PFSK-1 (cell line): ENCODE results near the gene ANKS4B.

ENCODE experiments used
- FOXP2 ChIP-seq: optimal IDR thresholded peaks from 2 replicates; pipeline ENCODE3; 2011; ENCODE audit warnings: borderline replicate concordance, control low read depth, inconsistent platforms; ENCODE audit not compliant: insufficient read depth; ENCODE audit errors: extremely low read length, extremely low read depth
- POLR2AphosphoS5 ChIP-seq: IDR thresholded peaks from 2 replicates; pipeline ENCODE4 v1.6.1; 2012; ENCODE audit warnings: low read depth, mild to moderate bottlenecking, control low read depth, low read length, moderate library complexity
- REST ChIP-seq, 2 experiments: IDR thresholded peaks; 2 replicates each; pipeline versions ENCODE4 v1.6.1 to v1.8.0; 2011 to 2012; ENCODE audit warnings: low read depth in 2 of 2, low read length in 2 of 2, control low read depth in 1 of 2, inconsistent platforms in 1 of 2, mild to moderate bottlenecking in 1 of 2, moderate library complexity in 1 of 2; ENCODE audit not compliant: insufficient read depth in 1 of 2
- SIN3A ChIP-seq: IDR thresholded peaks from 2 replicates; pipeline ENCODE4 v1.6.1; 2012; ENCODE audit warnings: mild to moderate bottlenecking, low read length, moderate library complexity, borderline replicate concordance; ENCODE audit not compliant: insufficient read depth
- TAF1 ChIP-seq: IDR thresholded peaks from 2 replicates; pipeline ENCODE4 v1.6.1; 2012; ENCODE audit warnings: low read length, control low read depth, borderline replicate concordance; ENCODE audit not compliant: insufficient read depth

GRCh38 chr16:21217121-21217520 lies 16.4 kb upstream of the ANKS4B start:
- no peak for TF ChIP-seq SIN3A
- no peak for TF ChIP-seq POLR2AphosphoS5
- no peak for TF ChIP-seq REST (IDR thresholded peaks at IDR 0.05; ENCODE audit: insufficient read depth in 1 of 2, low read depth in 2 of 2, low read length in 2 of 2)
- TF ChIP-seq TAF1: no peak
- TF ChIP-seq FOXP2: no peak
